Activated T-cell treated with anti-CD3 and anti-CD28 coated beads, Interleukin-2, amount 50 U/mL, for 48 hours (primary cell): ENCODE measurements around the gene C5orf24.
A peak's percentile ranks its signal among the peaks of the same experiment; 100 is the strongest.
"Not testable (repeated sequence)": the region's sequence is repeated elsewhere in the genome, so short reads cannot be mapped to it uniquely, and the experiment has no call there.

ENCODE experiments used
- DNase-seq, 2 experiments: peaks; one replicate each; pipeline ENCODE4 v3.0.0-alpha.2; 2020

The C5orf24 gene

GRCh38 chr5:134864707-134865106 lies 18.9 kb downstream of the C5orf24 start:
- DNase-seq: peak in 1 of 2 experiments; percentile 10

DNA sequence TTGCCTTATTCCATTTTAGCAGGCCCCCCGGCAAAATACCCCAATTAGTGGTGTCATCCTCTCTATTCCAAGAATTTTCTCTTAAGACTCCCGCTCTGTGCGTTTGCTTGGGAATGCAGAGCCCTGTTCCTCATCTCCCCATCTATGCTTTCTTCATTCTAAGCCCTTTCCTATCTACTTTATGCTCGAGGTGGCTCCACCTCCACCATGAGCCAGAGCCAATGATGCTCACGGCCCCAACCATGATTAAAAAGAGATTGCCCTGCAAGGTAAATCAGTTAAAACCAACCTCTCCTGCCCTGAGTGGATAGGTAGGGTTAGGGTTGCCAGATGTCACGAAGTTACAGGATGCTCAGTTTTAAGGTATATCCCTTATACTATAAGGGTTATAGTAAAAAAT lies 27.7 kb downstream of the C5orf24 start:
- DNase-seq: peak; percentile 36 to 38

GRCh38 chr5:134873987-134874830 lies 28.4 kb downstream of the C5orf24 start, which contains the start of gene TXNDC15:
Gene TXNDC15 (plus strand): TSS chr5:134874371. CDS start chr5:134874428, 57 bp downstream.
- peak; percentile 86 to 89 for DNase-seq

DNA sequence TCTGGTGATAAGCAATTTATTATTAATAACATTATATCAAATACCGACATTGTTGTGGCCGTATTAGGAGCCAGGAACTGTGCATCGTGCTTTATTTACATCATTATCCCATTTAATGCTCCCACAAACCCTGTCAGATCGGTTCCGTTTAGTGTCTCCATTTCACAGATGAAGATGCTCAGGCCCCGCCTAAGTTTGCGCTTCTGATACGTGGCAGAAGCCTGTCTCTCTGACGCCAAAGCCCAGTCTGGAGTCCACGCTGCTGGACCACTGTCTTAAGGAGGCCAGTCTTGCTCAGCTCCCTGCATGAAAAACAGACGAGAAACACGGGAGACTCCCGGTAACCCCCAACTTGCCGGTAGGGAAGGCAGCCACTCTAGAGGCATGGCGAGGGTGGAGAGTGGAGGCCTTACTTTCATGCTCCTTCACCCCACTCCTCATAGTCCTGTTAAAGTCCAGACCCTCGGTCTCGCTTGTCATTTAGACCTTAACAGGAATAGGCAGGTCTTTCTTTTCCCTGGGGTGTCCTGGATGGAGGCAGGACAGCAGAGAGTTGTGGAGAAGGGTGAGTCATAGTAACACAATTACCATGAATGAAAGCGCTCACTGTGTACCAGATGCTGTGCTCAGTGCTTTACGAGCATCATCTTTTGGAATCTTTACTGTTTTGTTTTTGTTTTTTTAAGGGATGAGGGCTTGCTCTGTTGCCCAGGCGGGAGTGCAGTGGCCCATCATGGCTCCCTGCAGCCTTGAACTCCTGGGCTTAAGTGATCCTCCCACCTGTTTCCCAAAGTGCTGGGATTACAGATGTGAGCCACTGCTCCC lies 29.3 kb downstream of the C5orf24 start:
- peak; percentile 67 to 72 for DNase-seq

DNA sequence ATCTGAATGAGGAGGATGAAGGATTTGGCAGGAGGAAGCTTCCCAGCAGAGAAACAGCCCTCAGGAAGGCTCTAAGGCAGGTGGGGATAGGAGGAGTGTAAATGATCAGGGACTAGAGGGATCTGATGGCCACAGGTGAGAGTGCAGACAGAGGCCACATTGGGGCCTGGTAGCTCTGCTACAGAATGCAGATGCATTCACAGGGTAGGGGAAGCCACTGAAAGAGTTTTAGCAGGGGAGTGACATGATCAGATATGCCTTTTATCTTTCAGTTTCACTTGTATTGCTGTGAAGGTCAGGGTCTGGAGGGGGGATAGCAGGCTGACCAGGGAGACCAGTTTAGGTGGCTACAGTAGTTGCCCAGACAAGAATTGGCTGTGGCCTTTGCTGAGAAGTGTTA lies 31.4 kb downstream of the C5orf24 start:
- DNase-seq: no peak

GRCh38 chr5:134878403-134878802 lies 32.6 kb downstream of the C5orf24 start:
- DNase-seq: peak in 1 of 2 experiments; percentile 1

GRCh38 chr5:134879456-134879855 lies 33.7 kb downstream of the C5orf24 start:
- DNase-seq: no peak

GRCh38 chr5:134880937-134881336 lies 35.2 kb downstream of the C5orf24 start:
- DNase-seq: not testable (repeated sequence)

GRCh38 chr5:134881711-134882110 lies 35.9 kb downstream of the C5orf24 start:
- not testable (repeated sequence) for DNase-seq

DNA sequence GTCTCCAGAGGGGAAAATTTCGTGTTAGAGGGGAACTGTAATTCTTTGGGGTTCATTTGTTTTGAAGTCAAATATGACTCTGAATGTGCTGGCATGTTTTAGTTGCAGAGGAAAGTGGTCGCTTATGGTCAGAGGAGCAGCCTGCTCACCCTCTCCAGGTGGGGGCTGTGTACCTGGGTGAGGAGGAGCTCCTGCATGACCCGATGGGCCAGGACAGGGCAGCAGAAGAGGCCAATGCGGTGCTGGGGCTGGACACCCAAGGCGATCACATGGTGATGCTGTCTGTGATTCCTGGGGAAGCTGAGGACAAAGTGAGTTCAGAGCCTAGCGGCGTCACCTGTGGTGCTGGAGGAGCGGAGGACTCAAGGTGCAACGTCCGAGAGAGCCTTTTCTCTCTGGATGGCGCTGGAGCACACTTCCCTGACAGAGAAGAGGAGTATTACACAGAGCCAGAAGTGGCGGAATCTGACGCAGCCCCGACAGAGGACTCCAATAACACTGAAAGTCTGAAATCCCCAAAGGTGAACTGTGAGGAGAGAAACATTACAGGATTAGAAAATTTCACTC lies 41.9 kb downstream of the C5orf24 start:
- no peak for DNase-seq

DNA sequence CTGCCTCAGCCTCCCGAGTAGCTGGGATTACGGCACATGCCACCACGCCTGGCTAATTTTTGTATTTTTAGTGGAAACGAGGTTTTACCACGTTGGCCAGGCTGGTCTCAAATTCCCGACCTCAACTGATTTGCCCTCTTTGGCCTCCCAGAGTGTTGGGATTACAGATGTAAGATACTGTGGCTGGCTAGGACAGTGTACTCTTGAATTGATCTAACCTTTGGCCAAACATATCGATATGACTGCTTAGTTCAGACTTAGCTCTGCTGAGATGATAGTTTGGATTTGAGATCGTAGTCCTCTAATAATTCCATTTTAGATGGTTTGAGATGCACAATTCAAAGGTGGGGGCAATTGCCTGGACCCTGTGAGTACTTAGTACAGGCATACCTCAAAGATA lies 43.6 kb downstream of the C5orf24 start:
- no peak for DNase-seq

- DNase-seq: no peak
Observed at GRCh38 chr5:134891473-134891872, 45.7 kb downstream of the C5orf24 start.

DNA sequence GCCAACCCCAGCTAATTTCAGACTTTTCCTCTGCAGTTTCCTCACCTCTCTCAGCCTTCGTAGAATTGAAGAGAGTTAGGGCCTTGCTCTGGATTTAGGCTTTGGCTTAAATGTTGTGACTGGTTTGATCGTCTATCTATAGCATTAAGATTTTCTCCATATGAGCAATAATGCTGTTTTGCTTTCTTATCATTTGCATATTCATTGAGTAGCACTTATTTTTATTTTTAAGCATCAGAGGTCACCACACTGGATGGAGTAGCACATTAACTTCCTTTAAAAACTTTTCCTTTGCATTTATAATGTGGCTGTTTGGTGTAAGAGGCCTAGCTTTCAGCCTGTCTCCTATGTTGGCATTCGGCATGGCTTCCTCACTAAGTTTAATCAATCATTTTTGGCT lies 46.5 kb downstream of the C5orf24 start:
- DNase-seq: no peak

DNA sequence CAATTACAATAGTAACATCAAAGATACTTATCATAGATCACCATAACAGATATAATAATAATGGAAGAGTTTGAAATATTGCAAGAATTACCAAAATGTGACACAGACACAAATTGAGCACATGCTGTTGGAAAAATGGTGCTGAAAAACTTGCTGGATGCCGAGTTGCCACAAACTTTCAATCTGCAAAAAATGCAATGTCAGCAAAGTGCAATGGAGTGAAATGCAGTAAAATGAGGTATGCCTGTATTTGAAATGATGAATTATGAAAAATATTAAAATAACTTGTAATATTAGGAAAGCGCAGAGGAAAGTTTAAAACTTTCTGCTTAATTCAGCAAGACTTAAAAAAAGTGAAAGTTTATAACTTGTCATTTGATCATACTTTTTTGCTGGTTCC lies 47.2 kb downstream of the C5orf24 start:
- DNase-seq: no peak

GRCh38 chr5:134893748-134894505 lies 48.2 kb downstream of the C5orf24 start:
- no peak for DNase-seq

DNA sequence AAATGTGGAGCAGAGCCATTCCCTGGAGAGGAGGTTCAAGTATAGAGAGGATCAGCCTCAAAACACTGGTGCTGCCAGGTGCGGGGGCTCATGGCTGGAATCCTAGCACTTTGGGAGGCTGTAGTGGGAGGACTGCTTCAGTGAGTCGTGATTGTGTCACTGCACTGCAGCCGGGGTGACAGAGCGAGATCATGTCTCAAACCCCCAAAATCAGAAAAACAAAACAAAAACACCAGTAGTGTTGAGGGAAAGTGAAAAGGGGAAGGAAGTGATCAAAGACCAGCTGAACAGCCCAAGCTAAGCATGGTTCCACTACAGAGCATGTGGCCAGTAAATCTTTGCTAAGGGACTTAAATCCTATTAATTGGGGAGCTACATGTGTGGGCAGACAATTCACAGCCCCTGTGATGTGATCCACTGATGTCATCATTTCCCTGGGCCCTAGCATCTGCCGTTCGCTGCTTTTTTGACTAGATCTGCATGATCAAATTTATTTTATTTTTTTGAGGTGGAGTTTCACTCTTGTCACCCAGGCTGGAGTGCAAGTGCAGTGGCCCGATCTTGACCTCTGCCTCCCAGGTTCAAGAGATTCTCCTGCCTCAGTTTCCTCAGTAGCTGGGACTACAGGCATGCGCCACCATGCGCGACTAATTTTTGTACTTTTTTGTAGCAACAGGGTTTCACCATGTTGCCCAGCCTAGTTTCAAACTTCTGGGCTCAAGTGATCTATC lies 56.5 kb downstream of the C5orf24 start:
- no peak for DNase-seq

GRCh38 chr5:134904610-134905245 lies 59.0 kb downstream of the C5orf24 start, which contains the start of gene PCBD2:
Gene PCBD2 (plus strand): TSS chr5:134905131. CDS start chr5:134905140, 9 bp downstream.
- DNase-seq: peak; percentile 96 to 97

DNA sequence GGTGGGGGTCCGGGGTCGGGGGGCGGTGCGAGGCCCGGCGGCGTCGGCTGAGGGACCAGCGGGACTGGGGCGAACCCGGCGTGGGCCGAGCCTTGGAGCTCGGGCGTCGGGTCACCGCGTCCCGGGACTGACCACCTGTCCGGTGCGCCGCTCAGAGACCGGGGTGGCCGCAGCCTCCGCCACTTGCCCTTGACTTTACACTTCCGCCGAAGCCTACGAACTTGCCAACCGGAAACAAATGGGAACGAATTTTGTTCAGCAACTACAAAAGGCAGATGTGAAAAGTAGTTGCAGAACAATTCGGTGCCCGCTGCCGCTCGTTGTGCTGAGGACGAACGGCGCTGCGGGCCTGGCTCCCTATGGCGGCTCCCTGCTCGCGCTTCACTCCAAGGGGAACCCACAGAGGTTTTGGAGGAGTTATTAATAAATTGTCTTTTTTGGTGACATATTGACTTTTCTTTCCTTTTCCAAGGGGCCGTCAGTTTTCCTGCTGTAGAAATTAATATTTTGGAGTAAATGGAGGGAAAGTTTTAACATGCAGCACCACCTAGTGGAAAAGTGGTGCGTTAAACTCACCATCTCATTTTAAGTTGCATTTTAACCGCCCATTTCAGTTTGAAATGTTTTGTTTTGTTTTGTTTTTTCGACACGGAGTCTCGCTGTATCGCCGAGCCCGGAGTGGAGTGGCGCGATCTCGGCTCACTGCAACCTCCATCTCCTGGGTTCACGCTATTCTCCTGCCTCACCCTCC lies 59.7 kb downstream of the C5orf24 start:
- DNase-seq: peak; percentile 81 to 86

- no peak for DNase-seq
Observed at GRCh38 chr5:134906811-134907210, 61.0 kb downstream of the C5orf24 start.
